Lower leg skin (tissue), 3 donors: Measurements from ENCODE around the gene RAB10.

ENCODE experiments used
- POLR2A ChIP-seq, 2 donors: fragments of 450-650 bp; IDR thresholded peaks; one replicate each; pipeline ENCODE4 v1.6.1; 2016 to 2017; ENCODE audit warnings: antibody characterized with exemption in 2 of 2, mild to moderate bottlenecking in 1 of 2, moderate library complexity in 1 of 2
- TF ChIP-seq, protein P1 (sequence below), 3 donors: fragments of 450-650 bp; IDR thresholded peaks; one replicate each; pipeline ENCODE4 v1.5.1; 2016; ENCODE audit warnings: antibody characterized with exemption in 3 of 3, mild to moderate bottlenecking in 3 of 3, moderate library complexity in 2 of 3

DNA sequence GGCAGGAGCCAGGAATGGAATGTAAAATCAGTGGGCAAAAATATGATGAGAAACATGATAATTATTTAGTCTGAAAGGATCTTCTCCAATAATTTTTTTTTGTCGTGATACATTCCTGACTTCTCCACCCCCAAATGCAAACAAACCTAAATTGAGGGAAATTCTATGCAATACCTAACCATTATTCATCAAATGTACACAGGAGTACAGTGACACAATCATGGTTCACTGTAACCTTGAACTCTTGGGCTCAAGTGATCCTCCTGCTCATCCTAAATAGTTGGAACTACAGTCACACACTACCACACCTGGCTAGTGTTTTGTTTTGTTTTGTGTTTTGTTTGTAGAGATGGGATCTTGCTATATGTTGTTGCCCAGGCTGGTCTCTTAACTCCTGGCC is 46.5 kb downstream of the RAB10 start:
- TF ChIP-seq, protein P1, sequence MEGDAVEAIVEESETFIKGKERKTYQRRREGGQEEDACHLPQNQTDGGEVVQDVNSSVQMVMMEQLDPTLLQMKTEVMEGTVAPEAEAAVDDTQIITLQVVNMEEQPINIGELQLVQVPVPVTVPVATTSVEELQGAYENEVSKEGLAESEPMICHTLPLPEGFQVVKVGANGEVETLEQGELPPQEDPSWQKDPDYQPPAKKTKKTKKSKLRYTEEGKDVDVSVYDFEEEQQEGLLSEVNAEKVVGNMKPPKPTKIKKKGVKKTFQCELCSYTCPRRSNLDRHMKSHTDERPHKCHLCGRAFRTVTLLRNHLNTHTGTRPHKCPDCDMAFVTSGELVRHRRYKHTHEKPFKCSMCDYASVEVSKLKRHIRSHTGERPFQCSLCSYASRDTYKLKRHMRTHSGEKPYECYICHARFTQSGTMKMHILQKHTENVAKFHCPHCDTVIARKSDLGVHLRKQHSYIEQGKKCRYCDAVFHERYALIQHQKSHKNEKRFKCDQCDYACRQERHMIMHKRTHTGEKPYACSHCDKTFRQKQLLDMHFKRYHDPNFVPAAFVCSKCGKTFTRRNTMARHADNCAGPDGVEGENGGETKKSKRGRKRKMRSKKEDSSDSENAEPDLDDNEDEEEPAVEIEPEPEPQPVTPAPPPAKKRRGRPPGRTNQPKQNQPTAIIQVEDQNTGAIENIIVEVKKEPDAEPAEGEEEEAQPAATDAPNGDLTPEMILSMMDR (IDR thresholded peaks at IDR 0.05) = no peak
- TF ChIP-seq POLR2A (IDR thresholded peaks at IDR 0.05) = no peak
